HG03457 (cell line): Measurements from ENCODE around the gene CNTFR.
A peak's percentile ranks its signal among the peaks of the same experiment; 100 is the strongest.

Experiments used
- ATAC-seq: cut with Tn5 transposase; IDR thresholded peaks from one replicate; pipeline ENCODE4 v1.9.1; 2021; ENCODE audit warnings: moderate number of reproducible peaks; ENCODE audit not compliant: unreplicated experiment

CNTFR gene

GRCh38 chr9:34526026-34526425, 63.5 kb downstream of the CNTFR start:
- no peak for ATAC-seq

GRCh38 chr9:34524349-34524748, 65.2 kb downstream of the CNTFR start:
- ATAC-seq, result no peak

DNA sequence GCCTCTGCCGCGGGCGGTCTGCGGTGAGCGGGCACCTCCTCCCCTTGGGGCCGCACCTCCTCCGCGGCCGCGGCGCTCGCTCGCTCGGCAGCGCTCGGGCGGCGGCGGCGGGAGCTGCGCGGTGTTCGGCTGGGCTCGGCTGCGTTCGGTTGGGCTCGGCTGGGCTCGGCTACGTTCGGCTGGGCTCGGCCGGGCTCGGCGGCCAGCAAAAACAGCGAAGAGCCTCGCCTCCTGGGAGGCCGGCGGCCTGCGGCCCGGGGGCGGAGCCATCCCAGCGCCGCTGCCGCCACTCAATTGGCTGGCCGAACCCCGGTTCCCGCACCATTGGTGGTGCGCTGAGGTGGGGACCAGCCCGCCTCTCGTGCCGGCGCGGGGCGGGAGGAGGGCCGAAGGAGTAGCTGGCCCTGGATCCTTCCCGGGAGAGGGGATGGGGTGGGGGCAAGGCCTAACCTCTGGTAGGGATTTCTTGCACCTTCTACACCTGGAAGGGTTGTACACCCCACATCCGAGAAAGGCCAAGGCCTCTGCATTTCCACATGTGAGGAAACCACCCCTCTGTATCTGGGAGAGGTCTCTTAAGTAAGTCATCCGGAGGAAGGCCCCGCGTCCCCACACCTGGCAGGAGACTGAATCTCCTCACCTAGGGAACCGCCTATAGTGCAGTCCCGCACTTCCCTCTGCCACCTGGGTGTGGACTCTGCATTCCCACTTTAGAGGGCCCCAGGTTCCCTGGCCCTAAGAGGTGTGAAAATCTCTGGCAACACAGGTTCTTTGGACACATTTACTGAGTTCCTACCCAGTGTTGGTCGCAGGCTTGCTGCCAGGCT, 66.3 kb downstream of the CNTFR start, which contains the start of gene ENHO:
Gene ENHO, minus strand, starts transcription at position 20 of the 827 bp plus-strand sequence. CDS start 1,295 bp downstream, outside the sequence.
- peak; percentile 68 for ATAC-seq

GRCh38 chr9:34522091-34522887, 67.2 kb downstream of the CNTFR start:
- ATAC-seq, result no peak

GRCh38 chr9:34521406-34522045, 68.0 kb downstream of the CNTFR start:
- no peak for ATAC-seq

DNA sequence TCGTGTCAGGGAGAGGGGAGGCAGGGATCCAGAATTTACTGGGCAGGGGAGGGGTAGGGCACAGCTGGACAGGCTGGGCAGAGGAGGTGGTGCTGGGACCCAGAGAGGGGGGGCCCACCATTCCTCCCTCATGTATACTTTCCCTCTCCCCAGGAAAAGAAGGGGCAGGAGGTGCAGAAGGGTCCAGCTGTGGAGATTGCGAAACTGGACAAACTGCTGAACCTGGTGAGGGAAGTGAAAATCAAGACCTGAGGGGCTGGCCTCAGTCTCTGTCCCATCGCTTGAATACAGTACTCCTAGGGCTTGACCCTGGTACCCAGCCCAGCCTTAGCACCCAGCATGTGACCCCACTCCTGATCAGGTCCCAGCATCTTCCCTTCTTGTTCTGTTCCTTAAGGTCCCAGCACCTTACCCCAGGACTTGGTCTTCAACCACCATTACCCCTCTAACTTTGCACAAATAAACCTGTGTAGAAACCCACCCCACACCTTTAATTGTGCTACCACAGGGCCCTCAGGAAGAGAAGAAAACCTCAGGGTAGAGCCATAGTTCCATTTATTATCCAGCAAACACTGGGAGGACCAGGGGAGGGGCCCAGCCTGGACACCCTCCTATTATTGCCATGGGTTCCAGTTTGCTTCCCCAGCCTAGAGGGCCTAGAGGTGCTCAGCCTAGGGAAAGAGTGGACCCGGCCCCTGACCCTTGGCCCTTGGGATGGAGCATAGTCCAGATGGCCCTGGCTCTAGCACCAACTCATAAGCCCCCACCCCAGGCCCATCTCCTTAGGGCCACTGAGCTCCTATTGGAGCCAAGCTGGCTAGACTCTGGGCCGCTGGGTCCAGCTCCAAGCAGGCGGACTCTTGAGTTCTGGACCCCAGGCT, 68.8 kb downstream of the CNTFR start:
- ATAC-seq, result no peak

GRCh38 chr9:34520096-34520495, 69.4 kb downstream of the CNTFR start:
- ATAC-seq, result no peak

DNA sequence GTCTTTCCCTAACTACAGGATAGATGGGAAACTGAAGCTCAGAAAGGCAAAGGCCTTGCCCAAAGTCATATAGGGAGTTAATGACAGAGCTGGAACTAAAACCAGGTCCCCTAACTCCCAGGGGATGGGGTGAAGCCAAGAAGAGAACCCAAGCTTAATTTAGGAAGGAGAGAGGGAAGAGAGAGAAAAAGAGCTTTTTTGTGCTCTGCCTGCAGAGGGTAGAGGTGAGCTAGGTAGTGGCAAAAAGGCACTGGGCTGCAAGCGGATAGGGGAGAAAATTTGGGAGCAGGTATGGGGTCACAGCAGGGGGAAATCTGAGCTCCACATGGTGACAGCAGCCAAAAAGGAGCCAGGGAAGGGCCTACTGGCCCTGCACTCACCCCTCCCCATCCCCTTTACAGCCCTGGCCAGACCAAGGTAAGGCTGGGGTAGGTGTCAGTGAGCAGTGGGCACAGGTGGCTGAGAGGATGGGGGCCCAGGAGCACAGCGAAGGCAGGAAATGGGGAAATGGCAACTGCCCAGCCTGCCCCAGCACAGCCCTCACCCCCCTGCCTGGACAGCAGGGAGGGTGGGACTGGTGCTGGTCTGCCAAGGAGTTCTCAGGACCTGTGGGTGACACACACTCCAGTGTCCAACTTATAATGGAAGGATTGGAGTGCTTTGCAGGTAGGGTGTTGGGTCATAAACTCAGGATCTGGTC, 70.1 kb downstream of the CNTFR start:
- ATAC-seq, result no peak

- no peak for ATAC-seq
These were observed 70.6 kb downstream of the CNTFR start for GRCh38 chr9:34518896-34519295.

DNA sequence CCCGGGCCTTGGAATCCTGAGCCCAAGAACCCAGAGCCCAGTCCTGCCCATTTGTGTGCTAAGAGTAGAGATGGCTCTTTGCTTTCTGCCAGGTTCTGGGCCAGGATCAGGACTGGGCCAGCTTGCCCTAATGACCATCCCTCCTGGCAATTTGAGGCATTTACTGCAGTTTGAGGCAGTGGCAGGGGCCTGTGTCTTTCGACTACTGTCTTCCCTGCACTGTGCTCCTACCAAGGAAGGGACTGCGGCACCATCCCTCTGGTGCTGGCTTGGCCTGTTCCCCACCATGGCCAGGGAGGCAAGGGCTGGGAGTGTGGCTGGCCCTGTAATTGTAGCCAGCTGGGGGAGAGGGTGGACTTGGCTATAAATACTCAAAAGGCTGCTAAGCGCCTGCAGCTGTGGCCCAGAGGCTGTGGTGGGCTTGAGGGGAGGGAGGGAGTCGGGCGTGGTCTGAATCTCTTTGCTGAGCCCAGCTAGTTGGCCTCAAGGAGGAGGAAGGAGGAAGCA, 71.4 kb downstream of the CNTFR start:
- no peak for ATAC-seq

DNA sequence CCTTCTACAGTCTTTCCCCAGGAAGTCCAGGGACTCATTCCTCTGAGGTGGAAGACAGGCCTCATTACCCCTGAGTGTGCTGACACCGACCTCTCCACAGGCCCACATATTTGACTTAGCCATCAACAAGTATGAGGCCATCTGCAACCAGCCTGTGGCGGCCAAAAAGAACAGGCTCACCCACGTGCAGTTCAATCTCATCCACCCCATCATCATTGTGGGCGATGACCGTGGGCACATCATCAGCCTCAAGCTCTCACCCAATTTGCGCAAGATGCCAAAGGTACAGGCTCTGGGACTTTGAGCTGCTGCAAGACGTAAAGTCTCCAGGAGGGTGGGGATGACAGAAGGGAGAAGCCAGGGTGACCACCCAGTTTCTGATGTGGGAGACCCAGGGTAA, 72.3 kb downstream of the CNTFR start:
- no peak for ATAC-seq

DNA sequence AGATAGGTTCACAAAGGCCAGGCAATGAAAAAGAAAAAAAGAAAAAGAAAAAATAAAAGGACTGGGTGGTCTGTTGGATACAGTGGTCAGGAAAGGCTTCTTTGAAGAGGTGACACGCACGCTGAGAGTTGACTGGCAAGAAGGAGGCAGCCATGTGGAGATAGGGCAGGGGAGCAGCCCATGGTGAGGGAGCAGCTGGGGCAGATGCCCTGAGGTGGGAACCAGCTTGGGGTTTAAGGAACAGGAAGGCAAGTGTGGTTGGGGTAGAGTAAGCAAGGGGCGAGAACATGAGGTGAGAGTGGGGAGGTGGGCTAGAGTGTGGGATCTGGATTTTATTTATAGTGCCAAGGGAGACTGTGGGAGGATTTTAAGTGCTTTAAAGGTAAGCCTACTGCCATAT, 73.6 kb downstream of the CNTFR start:
- no peak for ATAC-seq

DNA sequence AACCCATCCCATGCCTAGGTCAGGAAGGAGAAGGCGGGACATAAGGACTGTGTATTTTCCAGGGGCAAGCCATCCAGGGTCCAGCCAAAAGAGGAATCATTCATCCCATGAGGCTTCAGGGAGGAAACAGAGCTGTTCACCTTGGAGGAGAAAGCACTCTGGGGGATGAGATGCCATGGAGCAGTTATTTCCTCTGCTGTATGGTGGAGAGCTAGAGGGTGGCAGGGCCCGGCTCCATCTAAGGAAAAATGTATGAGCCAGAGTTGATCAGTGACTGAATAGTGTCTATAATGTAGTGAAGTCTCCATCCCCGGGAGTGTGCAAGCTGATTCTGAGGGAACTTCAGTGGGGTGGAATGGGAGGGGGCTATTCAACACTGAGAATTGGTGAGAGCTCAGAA, 74.7 kb downstream of the CNTFR start:
- no peak for ATAC-seq

DNA sequence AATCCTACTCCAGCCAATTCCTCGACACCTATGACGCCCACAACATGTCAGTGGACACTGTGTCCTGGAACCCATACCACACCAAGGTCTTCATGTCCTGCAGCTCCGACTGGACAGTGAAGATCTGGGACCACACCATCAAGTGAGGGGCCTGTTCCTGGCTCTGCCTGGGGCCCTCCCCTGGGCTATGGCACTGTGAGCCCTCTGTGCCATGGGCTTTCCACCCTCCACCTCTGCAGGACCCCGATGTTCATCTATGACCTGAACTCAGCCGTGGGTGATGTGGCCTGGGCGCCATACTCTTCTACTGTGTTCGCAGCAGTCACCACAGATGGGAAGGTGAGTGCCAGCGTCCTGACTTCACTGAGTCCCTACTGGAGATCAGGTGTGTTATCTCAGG, 75.1 kb downstream of the CNTFR start:
- no peak for ATAC-seq

DNA sequence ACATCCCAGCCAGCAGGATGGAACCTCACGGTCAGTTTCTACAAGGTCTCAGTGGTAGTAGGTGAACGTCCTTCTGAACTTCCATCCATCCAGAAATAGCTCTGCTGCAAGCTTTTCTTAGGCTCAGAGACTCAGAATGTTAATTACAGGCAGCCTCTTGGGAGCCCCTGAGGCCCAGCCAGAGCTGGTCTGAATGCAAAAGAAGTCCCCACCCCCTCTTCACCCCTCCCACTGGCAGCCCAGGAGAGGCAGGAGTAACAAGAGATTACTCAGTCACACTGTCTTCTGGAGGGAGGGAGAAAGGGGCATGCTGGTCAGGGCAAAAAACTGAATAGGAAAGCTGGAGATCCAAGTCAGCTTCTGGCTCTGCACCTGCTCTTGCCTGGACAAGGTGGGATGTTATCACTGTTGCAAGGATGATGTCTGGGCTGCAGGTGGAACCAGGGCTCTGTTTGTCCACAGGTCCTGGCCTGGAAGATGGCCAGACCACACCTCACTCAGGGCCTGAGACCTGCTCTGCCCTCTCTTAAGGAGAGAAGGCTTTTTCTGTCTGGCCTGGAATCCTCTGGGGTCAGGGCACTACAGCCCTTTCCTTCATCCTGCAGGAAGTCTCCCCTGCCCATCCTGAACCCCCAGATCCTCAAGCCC, 75.8 kb downstream of the CNTFR start:
- ATAC-seq, result no peak

GRCh38 chr9:34512131-34513078, 77.1 kb downstream of the CNTFR start:
- no peak for ATAC-seq

DNA sequence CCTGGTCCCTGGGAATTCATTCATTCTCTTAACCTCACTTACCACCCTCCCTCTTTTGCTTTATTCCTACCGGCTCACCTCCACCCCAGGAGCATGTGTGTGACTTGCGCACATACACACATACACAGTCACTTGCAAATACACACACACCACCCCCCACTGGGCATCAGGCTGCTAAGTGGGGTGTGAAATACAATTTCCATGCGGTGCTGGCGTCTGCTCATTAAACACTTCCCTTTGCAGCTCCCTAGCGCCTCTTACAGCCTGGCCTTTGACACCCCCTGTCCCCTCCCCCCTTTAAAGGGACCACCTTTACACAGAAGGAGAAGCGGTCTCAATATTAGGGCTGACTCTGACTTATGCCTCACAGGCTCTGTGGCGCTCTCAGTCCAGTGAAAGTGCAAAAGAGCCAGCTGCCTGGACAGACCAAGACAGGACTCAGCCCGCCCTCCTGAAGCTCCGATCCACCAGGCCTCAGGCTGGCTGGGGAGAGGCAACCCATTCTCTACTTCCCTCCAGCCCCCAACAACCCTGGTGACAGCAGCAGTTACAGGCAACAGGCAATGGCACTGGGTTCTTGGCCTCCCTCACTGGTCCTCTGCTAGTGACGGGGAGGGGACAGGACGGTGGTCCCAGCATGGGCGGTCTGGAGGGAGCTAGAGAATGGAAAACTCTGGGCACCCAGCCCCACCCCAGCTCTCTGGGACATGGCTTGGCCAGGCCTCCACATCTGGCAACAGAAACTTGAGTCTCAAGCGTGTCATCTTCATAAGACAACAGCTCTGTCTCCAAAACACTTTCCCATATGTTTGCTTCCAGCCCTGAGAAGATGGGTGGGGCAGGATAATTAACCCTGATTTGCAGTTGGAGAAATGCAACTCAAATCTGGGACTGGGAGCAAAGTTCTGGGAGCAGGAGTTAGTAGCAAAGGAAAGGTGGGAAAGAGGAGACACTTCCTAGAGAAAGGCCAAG, 78.7 kb downstream of the CNTFR start:
- ATAC-seq, result no peak
